ENCODE data around the gene MRPL58. TPM values are rescaled to one million over a fixed set of nuclear protein-coding genes. Genes with fewer than 3 reads are reported as not detected.
"Not testable (repeated sequence)": the region's sequence is repeated elsewhere in the genome, so short reads cannot be mapped to it uniquely, and the experiment has no call there.

The MRPL58 gene
- 20.9 TPM for total RNA-seq

DNA sequence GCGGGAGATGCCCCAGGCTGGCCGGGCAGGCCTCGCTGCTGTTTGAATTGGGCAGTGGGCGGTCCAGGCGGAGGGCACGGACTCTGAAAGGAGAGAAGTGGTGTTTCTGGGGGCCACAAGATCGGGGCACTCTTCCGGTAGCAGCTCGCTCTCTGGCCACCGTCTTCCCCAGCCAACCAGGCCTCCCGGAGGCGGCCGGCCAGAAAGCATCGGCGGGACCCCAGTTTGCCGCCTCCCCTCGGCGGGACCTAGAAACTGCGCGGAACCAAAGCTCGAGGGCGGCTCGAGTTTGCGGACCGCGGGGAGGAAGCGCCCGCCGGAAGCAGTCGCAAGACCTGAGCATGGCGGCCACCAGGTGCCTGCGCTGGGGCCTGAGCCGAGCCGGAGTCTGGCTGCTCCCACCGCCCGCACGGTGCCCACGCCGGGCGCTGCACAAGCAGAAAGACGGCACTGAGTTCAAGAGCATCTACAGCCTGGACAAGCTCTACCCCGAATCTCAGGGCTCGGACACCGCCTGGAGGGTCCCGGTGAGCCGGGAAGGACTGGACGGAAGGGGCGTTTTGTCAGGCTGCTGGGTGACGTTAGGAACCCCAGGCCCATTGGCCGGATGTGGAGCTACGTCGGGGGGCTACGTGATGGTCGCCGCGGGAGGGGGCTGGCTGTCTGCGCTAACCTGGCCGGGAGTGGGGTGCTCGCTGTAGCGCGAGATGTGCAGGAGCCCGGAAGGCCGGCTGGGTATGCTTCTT is at the start of gene MRPL58:
TSS of gene MRPL58 (plus strand) at position 325 of the 746 bp plus-strand sequence. CDS start at position 342, 17 bp downstream.
- Histone ChIP-seq H3K9me3 (ENCODE audit: control insufficient read depth in 3 of 3, low read length in 3 of 3) (no peaks in the 10 kb centered on the region), H3K27ac (ENCODE audit: low read depth, low read length) (peak within 1 kb of the TSS; percentile 89), H3K9ac (ENCODE audit: low read depth in 1 of 3, low read length in 3 of 3) (peak within 1 kb of the TSS; percentile 82 to 94 (median 93)), H3K4me3 (ENCODE audit: low read length in 3 of 3) (peak within 1 kb of the TSS; percentile 94 to 98 (median 96)), H3K4me1 (ENCODE audit: control insufficient read depth in 3 of 3, insufficient read depth in 3 of 3, low read length in 3 of 3) (peaks cover 20 to 25% (median 24%) of the 10 kb centered on the region in 3 donors), H3K36me3 (ENCODE audit: control insufficient read depth in 3 of 3, insufficient read depth in 3 of 3, low read length in 3 of 3) (peaks cover 5 to 9% (median 7%) of the 10 kb centered on the region in 3 donors), H3K27me3 (ENCODE audit: control insufficient read depth in 3 of 3, insufficient read depth in 3 of 3, low read length in 3 of 3) (no peaks in the 10 kb centered on the region)

DNA sequence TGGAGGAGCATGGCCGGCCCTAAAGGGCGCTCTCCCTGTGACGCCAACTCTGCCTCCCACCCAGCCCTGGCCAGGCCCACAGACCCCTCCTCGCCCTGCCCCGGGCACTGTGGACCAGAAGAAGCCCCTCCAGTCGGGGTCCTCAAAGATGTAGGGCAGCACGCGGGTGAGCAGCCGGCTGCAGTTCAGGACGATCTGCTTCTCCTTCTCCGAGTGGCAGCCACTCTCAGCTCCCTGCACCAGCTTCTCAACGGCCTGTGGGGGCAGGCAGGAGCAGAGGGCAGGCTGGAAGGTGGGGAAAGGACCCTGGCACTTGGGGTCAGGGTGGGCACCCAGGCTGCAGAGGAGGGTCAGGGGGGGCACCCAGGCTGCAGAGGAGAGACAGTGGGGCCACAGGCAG is 48.8 kb upstream of the MRPL58 start:
- no peaks in the 10 kb centered on the region for H3K36me3 ChIP-seq (ENCODE audit: control insufficient read depth in 3 of 3, insufficient read depth in 3 of 3, low read length in 3 of 3)
- no peaks in the 10 kb centered on the region for H3K9me3 ChIP-seq (ENCODE audit: control insufficient read depth in 3 of 3, low read length in 3 of 3)
- H3K27me3 ChIP-seq (ENCODE audit: control insufficient read depth in 3 of 3, insufficient read depth in 3 of 3, low read length in 3 of 3): peaks cover 5 to 11% (median 6%) of the 10 kb centered on the region in 3 donors
- no peak overlapping the region for H3K9ac ChIP-seq (ENCODE audit: low read depth in 1 of 3, low read length in 3 of 3)
- H3K4me1 ChIP-seq (ENCODE audit: control insufficient read depth in 3 of 3, insufficient read depth in 3 of 3, low read length in 3 of 3): peaks cover 0 to 3% (median 0%) of the 10 kb centered on the region in 3 donors
- H3K27ac ChIP-seq (ENCODE audit: low read depth, low read length): no peak overlapping the region
- no peak overlapping the region for H3K4me3 ChIP-seq (ENCODE audit: low read length in 3 of 3)

DNA sequence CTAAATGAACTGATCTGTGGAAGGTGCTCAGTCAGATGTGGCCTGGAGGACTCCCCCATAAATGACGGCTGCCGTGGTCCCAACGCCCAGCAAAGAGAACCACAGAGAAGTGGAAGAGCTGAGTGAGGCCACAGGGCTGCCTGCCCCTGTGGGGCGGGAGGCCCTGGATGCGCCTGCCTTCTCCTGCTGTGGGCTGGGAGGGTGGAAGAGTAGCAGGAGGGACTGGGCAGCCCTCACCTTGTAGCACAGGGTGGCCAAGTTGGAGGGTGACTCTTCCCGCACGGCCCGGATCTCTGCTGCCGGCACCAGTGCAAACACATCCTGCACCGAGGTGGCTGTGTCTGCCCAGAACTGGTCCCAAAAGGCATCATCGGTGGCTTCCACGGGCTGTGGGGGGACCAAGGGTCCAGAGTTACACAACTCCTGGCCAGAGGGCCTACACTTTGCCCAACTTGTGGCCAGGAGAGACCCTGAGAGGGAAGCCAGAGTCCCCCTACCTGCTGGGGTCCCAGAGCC is 48.2 kb upstream of the MRPL58 start:
- H3K9ac ChIP-seq (ENCODE audit: low read depth in 1 of 3, low read length in 3 of 3): no peak overlapping the region
- H3K4me3 ChIP-seq (ENCODE audit: low read length in 3 of 3): no peak overlapping the region
- no peaks in the 10 kb centered on the region for H3K36me3 ChIP-seq (ENCODE audit: control insufficient read depth in 3 of 3, insufficient read depth in 3 of 3, low read length in 3 of 3)
- peaks cover 0 to 4% (median 0%) of the 10 kb centered on the region in 3 donors for H3K4me1 ChIP-seq (ENCODE audit: control insufficient read depth in 3 of 3, insufficient read depth in 3 of 3, low read length in 3 of 3)
- peaks cover 5 to 13% (median 6%) of the 10 kb centered on the region in 3 donors for H3K27me3 ChIP-seq (ENCODE audit: control insufficient read depth in 3 of 3, insufficient read depth in 3 of 3, low read length in 3 of 3)
- H3K9me3 ChIP-seq (ENCODE audit: control insufficient read depth in 3 of 3, low read length in 3 of 3): no peaks in the 10 kb centered on the region
- no peak overlapping the region for H3K27ac ChIP-seq (ENCODE audit: low read depth, low read length)

DNA sequence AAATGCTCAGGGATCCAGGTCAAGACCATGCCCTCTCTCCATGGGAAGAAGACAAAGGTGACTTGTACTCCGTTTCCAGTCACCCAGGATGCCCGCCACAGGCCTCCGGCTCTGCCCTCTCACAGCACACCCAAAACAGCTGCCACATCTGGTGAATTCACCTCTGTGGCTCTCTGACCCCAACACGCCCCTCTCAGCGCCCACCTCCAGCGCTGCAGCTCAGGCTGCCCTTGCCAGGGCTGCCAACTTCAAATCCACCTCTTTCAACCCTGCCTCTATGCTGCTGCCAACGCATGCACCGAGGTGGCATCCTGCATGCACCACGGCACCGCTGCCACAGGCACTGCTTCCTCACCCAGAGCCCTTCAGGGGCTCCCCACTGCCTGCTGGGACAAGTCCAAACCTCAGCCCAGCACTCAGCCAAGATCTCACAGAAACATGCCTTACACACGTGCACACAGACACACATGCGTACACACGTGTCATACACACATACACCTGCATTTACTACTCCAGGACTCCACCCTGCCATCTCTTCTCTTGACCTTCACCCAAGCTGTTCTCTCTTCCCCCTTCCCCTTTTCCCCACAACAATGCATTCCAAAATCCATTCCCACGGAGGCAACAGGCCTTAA is 47.4 kb upstream of the MRPL58 start:
- H3K9ac ChIP-seq (ENCODE audit: low read depth in 1 of 3, low read length in 3 of 3): no peak overlapping the region
- no peaks in the 10 kb centered on the region for H3K36me3 ChIP-seq (ENCODE audit: control insufficient read depth in 3 of 3, insufficient read depth in 3 of 3, low read length in 3 of 3)
- H3K27ac ChIP-seq (ENCODE audit: low read depth, low read length): no peak overlapping the region
- H3K27me3 ChIP-seq (ENCODE audit: control insufficient read depth in 3 of 3, insufficient read depth in 3 of 3, low read length in 3 of 3): peaks cover 3 to 11% (median 5%) of the 10 kb centered on the region in 3 donors
- H3K4me3 ChIP-seq (ENCODE audit: low read length in 3 of 3): no peak overlapping the region
- peaks cover 0 to 4% (median 1%) of the 10 kb centered on the region in 3 donors for H3K4me1 ChIP-seq (ENCODE audit: control insufficient read depth in 3 of 3, insufficient read depth in 3 of 3, low read length in 3 of 3)
- H3K9me3 ChIP-seq (ENCODE audit: control insufficient read depth in 3 of 3, low read length in 3 of 3): no peaks in the 10 kb centered on the region

DNA sequence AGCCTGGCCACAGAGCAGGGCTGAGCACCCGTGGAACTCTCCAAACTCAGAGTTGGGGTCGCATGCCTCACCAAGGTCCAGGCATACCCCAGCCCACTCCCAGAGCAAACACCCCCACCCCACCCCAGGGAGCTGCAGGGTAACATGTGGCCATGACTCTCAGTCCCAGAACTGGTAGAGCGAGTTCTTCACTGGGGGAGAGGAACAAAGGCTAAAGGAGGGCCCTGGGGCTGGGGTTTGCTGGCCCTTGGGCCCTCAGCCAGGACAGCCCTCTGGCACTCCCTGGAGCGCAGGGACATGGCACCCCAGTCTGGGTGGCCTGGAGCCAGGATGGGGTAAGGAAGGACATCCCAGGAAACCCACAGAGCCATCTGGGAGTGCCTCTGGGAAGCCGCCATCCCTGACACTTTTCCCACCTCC is 44.1 kb upstream of the MRPL58 start:
- H3K9ac ChIP-seq (ENCODE audit: low read depth in 1 of 3, low read length in 3 of 3): no peak overlapping the region
- H3K36me3 ChIP-seq (ENCODE audit: control insufficient read depth in 3 of 3, insufficient read depth in 3 of 3, low read length in 3 of 3): no peaks in the 10 kb centered on the region
- H3K27me3 ChIP-seq (ENCODE audit: control insufficient read depth in 3 of 3, insufficient read depth in 3 of 3, low read length in 3 of 3): peaks cover 16 to 34% (median 26%) of the 10 kb centered on the region in 3 donors
- no peak overlapping the region for H3K27ac ChIP-seq (ENCODE audit: low read depth, low read length)
- no peak overlapping the region for H3K4me3 ChIP-seq (ENCODE audit: low read length in 3 of 3)
- no peaks in the 10 kb centered on the region for H3K9me3 ChIP-seq (ENCODE audit: control insufficient read depth in 3 of 3, low read length in 3 of 3)
- H3K4me1 ChIP-seq (ENCODE audit: control insufficient read depth in 3 of 3, insufficient read depth in 3 of 3, low read length in 3 of 3): peaks cover 4 to 9% (median 7%) of the 10 kb centered on the region in 3 donors

DNA sequence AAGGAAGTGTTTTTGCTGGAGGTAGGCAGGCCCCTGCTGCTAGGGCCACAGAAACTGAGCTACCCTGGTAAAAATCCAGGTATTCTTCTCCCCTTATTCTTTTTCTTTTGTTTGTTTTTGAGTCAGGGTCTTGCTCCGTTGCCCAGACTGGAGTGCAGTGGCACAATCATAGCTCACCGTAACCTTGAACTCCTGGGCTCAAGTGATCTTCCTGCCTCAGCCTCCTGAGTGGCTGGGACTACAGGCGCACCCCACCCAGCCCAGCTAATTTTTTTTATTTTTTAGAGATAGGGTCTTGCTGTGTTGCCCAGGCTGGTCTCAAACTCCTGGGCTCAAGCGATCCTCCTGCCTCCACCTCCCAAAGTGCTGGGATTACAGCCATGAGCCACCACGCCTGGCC is 43.0 kb upstream of the MRPL58 start:
- H3K4me3 ChIP-seq (ENCODE audit: low read length in 3 of 3); H3K4me1 ChIP-seq (ENCODE audit: control insufficient read depth in 3 of 3, insufficient read depth in 3 of 3, low read length in 3 of 3); H3K9me3 ChIP-seq (ENCODE audit: control insufficient read depth in 3 of 3, low read length in 3 of 3); H3K9ac ChIP-seq (ENCODE audit: low read depth in 1 of 3, low read length in 3 of 3); H3K27ac ChIP-seq (ENCODE audit: low read depth, low read length); H3K36me3 ChIP-seq (ENCODE audit: control insufficient read depth in 3 of 3, insufficient read depth in 3 of 3, low read length in 3 of 3): not testable (repeated sequence)
- peaks cover 20 to 39% (median 35%) of the 10 kb centered on the region in 3 donors for H3K27me3 ChIP-seq (ENCODE audit: control insufficient read depth in 3 of 3, insufficient read depth in 3 of 3, low read length in 3 of 3)

DNA sequence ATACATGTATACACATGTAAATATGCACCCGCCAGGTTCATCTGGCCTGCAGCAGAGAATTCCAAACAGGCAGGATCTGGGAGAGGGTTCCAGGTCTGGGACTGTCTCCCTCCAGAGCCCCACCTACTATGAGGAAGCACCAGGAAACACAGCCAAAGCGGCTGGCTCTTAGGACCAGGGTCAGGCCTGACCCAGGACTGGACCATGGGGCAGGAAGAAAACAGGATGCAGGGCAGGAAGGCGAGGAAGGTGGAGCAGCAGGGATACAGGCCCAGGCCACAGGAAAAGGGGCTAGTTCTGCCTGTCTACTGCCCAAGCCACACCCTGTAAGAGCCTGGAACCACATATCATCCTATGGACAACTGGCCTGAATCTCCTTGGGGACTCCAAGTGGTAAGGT is 42.1 kb upstream of the MRPL58 start:
- H3K4me1 ChIP-seq (ENCODE audit: control insufficient read depth in 3 of 3, insufficient read depth in 3 of 3, low read length in 3 of 3): peaks cover 4 to 9% (median 7%) of the 10 kb centered on the region in 3 donors
- peak overlapping the region; percentile 3 to 54 (median 51) for H3K4me3 ChIP-seq (ENCODE audit: low read length in 3 of 3)
- H3K9ac ChIP-seq (ENCODE audit: low read depth in 1 of 3, low read length in 3 of 3): peak overlapping the region in 1 of 3 donors; percentile 25
- H3K9me3 ChIP-seq (ENCODE audit: control insufficient read depth in 3 of 3, low read length in 3 of 3): no peaks in the 10 kb centered on the region
- H3K27ac ChIP-seq (ENCODE audit: low read depth, low read length): no peak overlapping the region
- no peaks in the 10 kb centered on the region for H3K36me3 ChIP-seq (ENCODE audit: control insufficient read depth in 3 of 3, insufficient read depth in 3 of 3, low read length in 3 of 3)
- H3K27me3 ChIP-seq (ENCODE audit: control insufficient read depth in 3 of 3, insufficient read depth in 3 of 3, low read length in 3 of 3): peaks cover 21 to 38% (median 38%) of the 10 kb centered on the region in 3 donors

DNA sequence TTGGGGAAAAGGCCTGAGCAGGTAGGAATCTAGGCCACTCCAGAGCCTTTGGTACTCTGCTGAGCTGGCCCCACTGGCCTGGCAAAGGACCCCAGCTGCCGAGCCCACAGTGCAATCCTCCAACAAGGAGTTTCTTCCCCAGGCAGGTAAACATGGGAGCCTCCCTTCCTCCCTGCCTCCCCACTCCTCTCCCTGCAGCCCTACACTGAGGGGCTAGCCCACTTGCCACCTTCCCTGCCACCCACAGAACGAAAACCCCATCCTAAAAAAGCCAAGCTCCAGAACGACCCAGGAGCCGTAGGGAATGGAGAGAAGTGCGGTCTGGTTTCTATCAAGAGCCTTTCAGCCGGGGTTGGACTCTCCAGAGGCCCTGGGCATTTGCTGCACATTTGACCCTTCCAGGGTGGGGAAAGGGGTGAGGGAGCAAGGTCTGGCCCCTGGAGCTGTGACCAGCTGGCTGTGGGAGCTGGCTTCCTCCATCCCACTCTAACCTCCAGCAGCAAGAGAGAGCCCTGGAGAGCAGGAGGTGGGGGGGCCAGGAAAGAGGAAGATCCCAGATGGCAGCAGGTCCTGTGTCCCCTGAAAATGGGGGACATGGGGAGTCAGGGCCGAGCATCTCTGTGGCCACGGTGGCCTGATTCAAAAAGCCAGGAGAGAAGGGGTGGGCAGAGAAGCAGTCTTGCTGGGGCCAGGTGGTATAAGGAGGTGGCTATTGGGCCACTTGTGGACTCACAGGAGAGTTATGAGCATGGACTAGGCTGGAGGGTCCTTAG is 41.2 kb upstream of the MRPL58 start:
- peaks cover 21 to 38% (median 38%) of the 10 kb centered on the region in 3 donors for H3K27me3 ChIP-seq (ENCODE audit: control insufficient read depth in 3 of 3, insufficient read depth in 3 of 3, low read length in 3 of 3)
- peaks cover 4 to 9% (median 7%) of the 10 kb centered on the region in 3 donors for H3K4me1 ChIP-seq (ENCODE audit: control insufficient read depth in 3 of 3, insufficient read depth in 3 of 3, low read length in 3 of 3)
- H3K27ac ChIP-seq (ENCODE audit: low read depth, low read length): no peak overlapping the region
- H3K4me3 ChIP-seq (ENCODE audit: low read length in 3 of 3): peak overlapping the region; percentile 51 to 54 (median 52)
- H3K9ac ChIP-seq (ENCODE audit: low read depth in 1 of 3, low read length in 3 of 3): peak overlapping the region in 2 of 3 donors; percentile 21 to 54
- H3K36me3 ChIP-seq (ENCODE audit: control insufficient read depth in 3 of 3, insufficient read depth in 3 of 3, low read length in 3 of 3): no peaks in the 10 kb centered on the region
- no peaks in the 10 kb centered on the region for H3K9me3 ChIP-seq (ENCODE audit: control insufficient read depth in 3 of 3, low read length in 3 of 3)

DNA sequence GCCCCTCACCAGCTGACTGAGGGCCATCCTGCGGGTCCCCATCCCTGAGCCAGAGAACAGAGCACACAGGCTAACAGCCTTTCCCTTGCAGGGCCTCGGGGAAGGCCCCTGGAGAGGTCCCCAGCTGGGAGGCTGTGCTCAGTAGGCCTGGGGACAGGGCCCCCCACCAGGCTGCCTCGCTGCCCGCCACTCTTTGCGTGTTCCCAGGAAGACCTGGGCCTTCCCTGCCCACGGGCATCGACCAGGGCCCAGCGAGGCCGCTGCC is 40.7 kb upstream of the MRPL58 start:
- no peaks in the 10 kb centered on the region for H3K9me3 ChIP-seq (ENCODE audit: control insufficient read depth in 3 of 3, low read length in 3 of 3)
- H3K27me3 ChIP-seq (ENCODE audit: control insufficient read depth in 3 of 3, insufficient read depth in 3 of 3, low read length in 3 of 3): peaks cover 21 to 38% (median 38%) of the 10 kb centered on the region in 3 donors
- H3K4me1 ChIP-seq (ENCODE audit: control insufficient read depth in 3 of 3, insufficient read depth in 3 of 3, low read length in 3 of 3): peaks cover 4 to 9% (median 7%) of the 10 kb centered on the region in 3 donors
- H3K36me3 ChIP-seq (ENCODE audit: control insufficient read depth in 3 of 3, insufficient read depth in 3 of 3, low read length in 3 of 3): no peaks in the 10 kb centered on the region
- peak overlapping the region; percentile 43 to 54 (median 52) for H3K4me3 ChIP-seq (ENCODE audit: low read length in 3 of 3)
- H3K27ac ChIP-seq (ENCODE audit: low read depth, low read length): no peak overlapping the region
- H3K9ac ChIP-seq (ENCODE audit: low read depth in 1 of 3, low read length in 3 of 3): peak overlapping the region in 2 of 3 donors; percentile 21 to 54

All from skeletal muscle tissue (tissue), 4 donors.